ENCODE measurements around the gene HELZ. TPM values are rescaled to one million over a fixed set of nuclear protein-coding genes. Genes with fewer than 3 reads are reported as not detected.

The HELZ gene
- polyA plus RNA-seq, 1 of the 3 experiments (the other 2 are of a cell fraction), result 4.3 TPM

- Histone ChIP-seq H3K4me1 (ENCODE audit: control insufficient read depth in 1 of 2, insufficient read depth in 2 of 2, low read depth in 1 of 2, low read length in 1 of 2) (peaks cover 8 to 11% of the 10 kb centered on the region in 2 experiments; a peak in 3 of 4 replicates), H3K4me3 (ENCODE audit: low read depth in 2 of 2, low read length in 1 of 2) (no peak overlapping the region), H3K36me3 (replicated peaks in 1 of 2; ENCODE audit: control insufficient read depth in 1 of 2, insufficient read depth in 2 of 2, low read length in 1 of 2) (peaks cover 45 to 47% of the 10 kb centered on the region in 2 experiments), H3K9me3 (no peaks in the 10 kb centered on the region), H3K27ac (ENCODE audit: low read depth in 2 of 2, low read length in 1 of 2) (peak overlapping the region in 1 of 2 experiments; percentile 5; a peak in 1 of 4 replicates), H3K9ac (no peak overlapping the region), H3K9me2 (no peaks in the 10 kb centered on the region), H3K4me2 (no peak overlapping the region), H3K27me3 (ENCODE audit: insufficient read depth) (no peaks in the 10 kb centered on the region), H3K79me2 (ENCODE audit: insufficient read depth) (no peaks in the 10 kb centered on the region), H2AFZ (ENCODE audit: low read depth) (no peak overlapping the region), H3F3A (replicated peaks; ENCODE audit: insufficient read depth) (peaks cover 4% of the 10 kb centered on the region), H4K20me1 (ENCODE audit: insufficient read depth) (no peaks in the 10 kb centered on the region)
- ChIA-PET CTCF (no interaction called here), POLR2A (no interaction called here)
- TF ChIP-seq FOSL2 (IDR thresholded peaks at IDR 0.05; ENCODE audit: borderline replicate concordance, low read depth) (no peak), NFIC (IDR thresholded peaks at IDR 0.05; ENCODE audit: borderline replicate concordance) (no peak), MXI1 (IDR thresholded peaks at IDR 0.05; ENCODE audit: low read depth, low read length) (no peak), RFX5 (IDR thresholded peaks at IDR 0.05; ENCODE audit: low read length) (no peak), EP300 (IDR thresholded peaks at IDR 0.05; ENCODE audit: borderline replicate concordance in 1 of 2, low read depth in 1 of 2, low read length in 1 of 2) (no peak), JUND (IDR thresholded peaks at IDR 0.05) (no peak), RCOR1 (IDR thresholded peaks at IDR 0.05; ENCODE audit: low read length) (no peak), TCF12 (IDR thresholded peaks at IDR 0.05) (no peak), TAF1 (IDR thresholded peaks at IDR 0.05; ENCODE audit: borderline replicate concordance, low read depth, low read length) (no peak), TEAD4 (IDR thresholded peaks at IDR 0.05; ENCODE audit: borderline replicate concordance, insufficient read depth) (no peak)
- TF ChIP-seq, protein P1, sequence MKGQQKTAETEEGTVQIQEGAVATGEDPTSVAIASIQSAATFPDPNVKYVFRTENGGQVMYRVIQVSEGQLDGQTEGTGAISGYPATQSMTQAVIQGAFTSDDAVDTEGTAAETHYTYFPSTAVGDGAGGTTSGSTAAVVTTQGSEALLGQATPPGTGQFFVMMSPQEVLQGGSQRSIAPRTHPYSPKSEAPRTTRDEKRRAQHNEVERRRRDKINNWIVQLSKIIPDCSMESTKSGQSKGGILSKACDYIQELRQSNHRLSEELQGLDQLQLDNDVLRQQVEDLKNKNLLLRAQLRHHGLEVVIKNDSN (IDR thresholded peaks at IDR 0.05; ENCODE audit: borderline replicate concordance, low read depth), result no peak
- TF ChIP-seq, protein P2, sequence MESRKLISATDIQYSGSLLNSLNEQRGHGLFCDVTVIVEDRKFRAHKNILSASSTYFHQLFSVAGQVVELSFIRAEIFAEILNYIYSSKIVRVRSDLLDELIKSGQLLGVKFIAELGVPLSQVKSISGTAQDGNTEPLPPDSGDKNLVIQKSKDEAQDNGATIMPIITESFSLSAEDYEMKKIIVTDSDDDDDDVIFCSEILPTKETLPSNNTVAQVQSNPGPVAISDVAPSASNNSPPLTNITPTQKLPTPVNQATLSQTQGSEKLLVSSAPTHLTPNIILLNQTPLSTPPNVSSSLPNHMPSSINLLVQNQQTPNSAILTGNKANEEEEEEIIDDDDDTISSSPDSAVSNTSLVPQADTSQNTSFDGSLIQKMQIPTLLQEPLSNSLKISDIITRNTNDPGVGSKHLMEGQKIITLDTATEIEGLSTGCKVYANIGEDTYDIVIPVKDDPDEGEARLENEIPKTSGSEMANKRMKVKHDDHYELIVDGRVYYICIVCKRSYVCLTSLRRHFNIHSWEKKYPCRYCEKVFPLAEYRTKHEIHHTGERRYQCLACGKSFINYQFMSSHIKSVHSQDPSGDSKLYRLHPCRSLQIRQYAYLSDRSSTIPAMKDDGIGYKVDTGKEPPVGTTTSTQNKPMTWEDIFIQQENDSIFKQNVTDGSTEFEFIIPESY (IDR thresholded peaks at IDR 0.05; ENCODE audit: borderline replicate concordance, low read depth), result no peak
- TF ChIP-seq, protein P3, sequence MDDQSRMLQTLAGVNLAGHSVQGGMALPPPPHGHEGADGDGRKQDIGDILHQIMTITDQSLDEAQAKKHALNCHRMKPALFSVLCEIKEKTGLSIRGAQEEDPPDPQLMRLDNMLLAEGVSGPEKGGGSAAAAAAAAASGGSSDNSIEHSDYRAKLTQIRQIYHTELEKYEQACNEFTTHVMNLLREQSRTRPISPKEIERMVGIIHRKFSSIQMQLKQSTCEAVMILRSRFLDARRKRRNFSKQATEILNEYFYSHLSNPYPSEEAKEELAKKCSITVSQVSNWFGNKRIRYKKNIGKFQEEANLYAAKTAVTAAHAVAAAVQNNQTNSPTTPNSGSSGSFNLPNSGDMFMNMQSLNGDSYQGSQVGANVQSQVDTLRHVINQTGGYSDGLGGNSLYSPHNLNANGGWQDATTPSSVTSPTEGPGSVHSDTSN (IDR thresholded peaks at IDR 0.05), result no peak
- no peak for DNase-seq
These were observed 106.6 kb downstream of the HELZ start for GRCh38 chr17:67138392-67138791.

GRCh38 chr17:67137860-67138259 is 107.1 kb downstream of the HELZ start:
- peaks cover 44 to 47% of the 10 kb centered on the region in 2 experiments for H3K36me3 ChIP-seq (replicated peaks in 1 of 2; ENCODE audit: control insufficient read depth in 1 of 2, insufficient read depth in 2 of 2, low read length in 1 of 2)
- peaks cover 4% of the 10 kb centered on the region for H3F3A ChIP-seq (replicated peaks; ENCODE audit: insufficient read depth)
- no peak overlapping the region for H3K9ac ChIP-seq
- H3K79me2 ChIP-seq (ENCODE audit: insufficient read depth), result no peaks in the 10 kb centered on the region
- no peak overlapping the region for H3K4me2 ChIP-seq
- 97% methylated on average over 5 of the region's 5 CpGs for WGBS (ENCODE audit: low lambda C conversion rate)
- ChIA-PET POLR2A (no interaction called here), CTCF (no interaction called here)
- no peak overlapping the region for H3K27ac ChIP-seq (ENCODE audit: low read depth in 2 of 2, low read length in 1 of 2)
- H3K4me3 ChIP-seq (ENCODE audit: low read depth in 2 of 2, low read length in 1 of 2), result no peak overlapping the region
- H4K20me1 ChIP-seq (ENCODE audit: insufficient read depth), result no peaks in the 10 kb centered on the region
- no peak for DNase-seq
- H3K4me1 ChIP-seq (ENCODE audit: control insufficient read depth in 1 of 2, insufficient read depth in 2 of 2, low read depth in 1 of 2, low read length in 1 of 2), result peaks cover 8 to 11% of the 10 kb centered on the region in 2 experiments; a peak in 3 of 4 replicates
- H3K9me3 ChIP-seq, result no peaks in the 10 kb centered on the region
- no peaks in the 10 kb centered on the region for H3K9me2 ChIP-seq
- no peak overlapping the region for H2AFZ ChIP-seq (ENCODE audit: low read depth)
- H3K27me3 ChIP-seq (ENCODE audit: insufficient read depth), result no peaks in the 10 kb centered on the region
- TF ChIP-seq EZH2phosphoT487 (IDR thresholded peaks at IDR 0.05; ENCODE audit: borderline replicate concordance, low read depth) (no peak), CHD2 (IDR thresholded peaks at IDR 0.05; ENCODE audit: low read length, partially characterized antibody) (no peak), GATA2 (CRISPR knock-in tag; IDR thresholded peaks at IDR 0.05) (no peak), RXRA (IDR thresholded peaks at IDR 0.05; ENCODE audit: borderline replicate concordance, low read depth) (no peak), MXI1 (IDR thresholded peaks at IDR 0.05; ENCODE audit: low read depth, low read length) (no peak), SIN3A (IDR thresholded peaks at IDR 0.05; ENCODE audit: borderline replicate concordance, low read depth, low read length) (no peak), TCF12 (IDR thresholded peaks at IDR 0.05) (no peak), MEF2A (IDR thresholded peaks at IDR 0.05; ENCODE audit: borderline replicate concordance, low read depth) (no peak), POLR2AphosphoS5 (IDR thresholded peaks at IDR 0.05; ENCODE audit: low read depth, low read length) (no peak), NFIC (IDR thresholded peaks at IDR 0.05; ENCODE audit: borderline replicate concordance) (no peak), GABPA (IDR thresholded peaks at IDR 0.05; ENCODE audit: low read depth) (no peak), TAF1 (IDR thresholded peaks at IDR 0.05; ENCODE audit: borderline replicate concordance, low read depth, low read length) (no peak)
- TF ChIP-seq, protein P2 (IDR thresholded peaks at IDR 0.05; ENCODE audit: borderline replicate concordance, low read depth), result no peak
- TF ChIP-seq, protein P3 (IDR thresholded peaks at IDR 0.05), result no peak
